Activated T-cell treated with anti-CD3 and anti-CD28 coated beads, Interleukin-2, amount 50 U/mL, for 24 hours (primary cell): ENCODE measurements around the gene SEC14L2.
"Not testable (repeated sequence)": the region's sequence is repeated elsewhere in the genome, so short reads cannot be mapped to it uniquely, and the experiment has no call there.

Experiments
- DNase-seq: peaks from one replicate; pipeline ENCODE4 v3.0.0-alpha.2; 2020
- H3K27ac Mint-ChIP-seq: 2 replicates; pipeline ENCODE4 v1.8.0; 2020; ENCODE audit warnings: mild to moderate bottlenecking, mixed read lengths
- H3K27me3 Mint-ChIP-seq: 2 replicates; pipeline ENCODE4 v1.8.0; 2020; ENCODE audit warnings: mixed read lengths
- H3K36me3 Mint-ChIP-seq: 2 replicates; pipeline ENCODE4 v1.8.0; 2020; ENCODE audit warnings: low read depth, mixed read lengths
- H3K4me1 Mint-ChIP-seq: 2 replicates; pipeline ENCODE4 v1.8.0; 2020; ENCODE audit warnings: low read depth, mixed read lengths
- H3K4me3 Mint-ChIP-seq: 2 replicates; pipeline ENCODE4 v1.8.0; 2020; ENCODE audit warnings: mild to moderate bottlenecking, moderate library complexity, mixed read lengths
- H3K9me3 Mint-ChIP-seq: 2 replicates; pipeline ENCODE4 v1.8.0; 2020; ENCODE audit warnings: mixed read lengths

Gene SEC14L2

DNA sequence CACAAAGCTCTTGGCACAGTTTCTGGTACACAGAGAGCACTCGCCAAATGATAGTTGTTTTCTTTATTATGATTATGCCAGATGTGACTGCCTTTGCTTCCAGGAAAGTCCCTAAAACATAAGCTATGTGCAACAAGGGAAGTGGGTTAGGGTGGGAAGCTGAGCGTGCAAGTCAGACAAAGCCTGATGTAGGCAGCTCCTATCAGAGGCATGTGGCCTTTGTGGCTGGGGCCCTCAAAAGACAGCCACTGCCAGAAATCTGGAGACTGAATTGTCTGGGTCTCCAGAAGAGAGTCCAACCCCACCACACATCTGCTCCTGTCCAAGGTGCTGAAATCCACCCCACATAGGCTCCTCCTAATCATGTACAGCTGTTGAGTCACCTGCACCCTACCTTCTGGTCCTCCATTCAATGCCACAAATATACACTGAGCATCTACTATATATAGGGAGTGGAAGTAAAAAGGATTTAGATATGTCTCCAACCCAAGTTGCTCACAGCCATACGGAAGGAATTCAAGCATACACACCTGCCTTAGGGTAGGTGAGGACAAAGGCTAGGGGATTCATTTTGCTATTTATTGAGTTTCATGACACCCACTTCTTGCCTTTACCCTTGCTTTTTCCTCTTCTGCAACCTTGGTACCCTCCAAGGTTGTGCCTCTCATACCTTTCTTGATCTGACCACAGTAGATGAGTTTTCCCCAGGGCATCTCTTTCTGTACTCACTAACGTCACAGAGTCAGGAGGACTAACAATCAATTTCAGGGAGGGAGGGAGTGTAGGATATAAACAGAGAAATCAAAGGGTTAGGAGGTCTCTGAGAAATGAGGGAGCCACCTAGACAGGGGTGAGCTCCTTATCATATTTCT, 62.6 kb downstream of the SEC14L2 start:
- Mint-ChIP-seq H3K4me1 (no peaks in the 10 kb centered on the region), H3K9me3 (no peaks in the 10 kb centered on the region), H3K27ac (no peak overlapping the region), H3K4me3 (no peak overlapping the region), H3K36me3 (no peaks in the 10 kb centered on the region), H3K27me3 (peaks cover 24% of the 10 kb centered on the region)
- DNase-seq: no peak

DNA sequence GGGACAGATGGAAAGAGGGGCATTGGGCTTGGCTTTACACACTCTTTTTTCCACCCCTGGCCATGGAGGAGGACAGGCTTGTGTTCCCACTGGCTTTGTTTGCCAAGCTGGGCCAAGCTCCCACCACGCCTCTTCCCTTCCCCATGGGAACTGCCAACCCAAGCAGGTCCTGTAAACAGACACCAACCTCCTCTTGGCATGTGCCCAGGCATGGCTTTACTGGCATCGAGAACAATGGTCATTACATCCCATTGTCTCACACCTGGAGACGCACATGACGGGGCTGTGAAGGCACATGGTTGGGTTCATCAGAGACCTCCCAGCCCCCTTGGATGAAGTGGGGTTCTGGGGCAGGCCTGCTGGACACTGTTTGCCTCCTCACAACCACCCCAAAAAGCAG, 63.3 kb downstream of the SEC14L2 start:
- DNase-seq: no peak
- Mint-ChIP-seq H3K4me3 (no peak overlapping the region), H3K36me3 (no peaks in the 10 kb centered on the region), H3K9me3 (no peaks in the 10 kb centered on the region), H3K4me1 (no peaks in the 10 kb centered on the region), H3K27ac (no peak overlapping the region), H3K27me3 (peaks cover 28% of the 10 kb centered on the region)

DNA sequence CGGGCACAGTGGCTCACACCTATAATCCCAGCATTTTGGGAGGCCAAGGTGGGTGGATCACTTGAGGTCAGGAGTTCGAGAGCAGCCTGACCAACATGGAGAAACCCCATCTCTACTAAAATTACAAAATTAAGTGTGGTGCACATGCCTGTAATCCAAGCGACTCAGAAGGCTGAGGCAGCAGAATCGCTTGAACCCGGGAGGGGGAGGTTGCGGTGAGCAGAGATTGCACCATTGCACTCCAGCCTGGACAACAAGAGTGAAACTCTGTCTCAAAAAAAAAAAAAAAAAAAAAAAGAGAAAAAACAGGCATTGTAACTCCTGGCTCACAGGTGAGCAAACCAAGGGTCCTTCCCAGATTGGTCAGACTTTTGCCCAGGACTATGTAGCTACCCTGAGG, 63.7 kb downstream of the SEC14L2 start:
- H3K36me3 Mint-ChIP-seq, H3K27ac Mint-ChIP-seq, H3K4me3 Mint-ChIP-seq, H3K9me3 Mint-ChIP-seq, H3K4me1 Mint-ChIP-seq, DNase-seq: not testable (repeated sequence)
- peaks cover 32% of the 10 kb centered on the region for H3K27me3 Mint-ChIP-seq

DNA sequence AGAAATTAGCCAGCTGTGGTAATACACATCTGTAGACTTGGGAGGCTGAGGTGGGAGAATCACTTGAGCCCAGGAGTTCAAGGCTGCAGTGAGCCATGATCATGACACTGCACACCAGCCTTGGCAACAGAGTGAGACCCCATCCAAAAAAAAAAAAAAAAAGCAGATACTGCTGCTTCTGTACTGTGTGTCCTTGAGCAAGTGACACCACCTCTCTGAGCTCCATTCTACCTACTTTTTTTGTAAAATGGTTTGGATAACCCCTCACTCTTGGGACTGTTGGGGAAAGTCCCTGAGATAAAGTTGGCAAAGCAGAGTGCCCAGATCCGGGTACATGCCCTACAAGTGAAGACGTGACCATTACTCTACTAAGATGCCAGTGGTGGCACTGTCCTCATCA, 72.3 kb downstream of the SEC14L2 start:
- no peaks in the 10 kb centered on the region for H3K9me3 Mint-ChIP-seq
- peaks cover 1% of the 10 kb centered on the region for H3K4me1 Mint-ChIP-seq
- no peaks in the 10 kb centered on the region for H3K36me3 Mint-ChIP-seq
- DNase-seq: no peak
- H3K27ac Mint-ChIP-seq: no peak overlapping the region
- no peak overlapping the region for H3K4me3 Mint-ChIP-seq
- peaks cover 44% of the 10 kb centered on the region for H3K27me3 Mint-ChIP-seq

DNA sequence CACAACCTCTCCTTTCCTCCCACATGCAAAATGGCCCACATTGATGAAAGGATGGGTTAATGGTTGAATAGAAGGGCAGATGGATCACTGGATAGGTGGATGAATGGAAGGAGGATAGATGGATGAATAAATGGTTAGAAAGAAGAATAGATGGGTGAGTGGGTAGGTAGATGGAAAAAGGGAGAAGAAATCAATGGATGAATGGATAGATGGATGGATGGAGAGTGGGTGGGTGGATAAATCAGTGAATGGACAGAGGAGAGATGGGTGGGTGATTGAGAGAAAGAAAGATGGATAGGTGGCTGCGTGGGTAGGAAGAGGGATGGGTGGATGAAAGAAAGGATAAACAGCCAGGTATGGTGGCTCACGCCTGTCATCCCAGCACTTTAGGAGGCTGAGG, 73.8 kb downstream of the SEC14L2 start:
- Mint-ChIP-seq H3K27me3 (peaks cover 35% of the 10 kb centered on the region), H3K36me3 (no peaks in the 10 kb centered on the region)

DNA sequence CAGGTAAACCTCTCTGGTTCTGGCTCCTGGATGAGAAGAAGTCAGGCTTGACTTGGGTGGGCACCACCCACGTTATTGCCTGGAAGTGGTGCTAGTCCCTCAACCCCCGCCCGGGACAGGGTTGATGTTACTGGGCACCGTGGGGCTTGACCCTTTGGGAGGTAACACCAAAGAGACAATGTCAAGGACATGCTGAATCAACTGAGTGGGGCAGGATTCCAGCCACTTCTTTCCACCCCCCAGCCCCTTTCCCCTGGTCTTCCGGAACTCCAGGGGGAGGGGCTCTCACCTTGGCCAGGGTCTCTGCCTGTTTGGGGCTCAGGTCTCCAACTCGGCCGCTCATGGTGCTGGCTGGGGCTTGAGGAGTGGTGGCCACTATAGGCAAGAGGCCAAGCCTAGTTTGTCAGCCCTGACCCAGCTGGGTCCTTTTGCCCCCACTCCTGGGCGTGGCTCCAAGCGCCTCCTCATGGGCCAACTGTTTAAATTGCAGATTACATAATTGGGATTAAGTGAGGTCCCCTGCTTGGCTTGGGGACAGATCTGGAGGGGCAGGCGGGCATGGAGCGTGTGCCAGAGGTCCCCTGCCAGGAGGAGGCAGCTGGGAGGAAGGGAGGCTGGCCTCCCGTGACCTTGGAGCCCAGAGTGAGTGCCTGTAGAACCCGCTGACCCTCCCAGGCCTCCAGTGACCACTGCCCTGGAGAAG, 74.9 kb downstream of the SEC14L2 start, which contains the start of gene SEC14L3:
Gene SEC14L3, minus strand, starts transcription at position 402 of the 703 bp plus-strand sequence. Its CDS starts 59 bp downstream, at position 343.
- Mint-ChIP-seq H3K4me3 (no peak within 1 kb of the TSS), H3K9me3 (no peaks in the 10 kb centered on the region), H3K36me3 (no peaks in the 10 kb centered on the region), H3K27me3 (peaks cover 30% of the 10 kb centered on the region), H3K27ac (no peak within 1 kb of the TSS), H3K4me1 (peaks cover 6% of the 10 kb centered on the region)
- no peak for DNase-seq

More for the DNA sequence above, 73.8 kb downstream of the SEC14L2 start:
- no peaks in the 10 kb centered on the region for H3K9me3 Mint-ChIP-seq
- peaks cover 6% of the 10 kb centered on the region for H3K4me1 Mint-ChIP-seq
- no peak overlapping the region for H3K27ac Mint-ChIP-seq
- DNase-seq: no peak
- no peak overlapping the region for H3K4me3 Mint-ChIP-seq

DNA sequence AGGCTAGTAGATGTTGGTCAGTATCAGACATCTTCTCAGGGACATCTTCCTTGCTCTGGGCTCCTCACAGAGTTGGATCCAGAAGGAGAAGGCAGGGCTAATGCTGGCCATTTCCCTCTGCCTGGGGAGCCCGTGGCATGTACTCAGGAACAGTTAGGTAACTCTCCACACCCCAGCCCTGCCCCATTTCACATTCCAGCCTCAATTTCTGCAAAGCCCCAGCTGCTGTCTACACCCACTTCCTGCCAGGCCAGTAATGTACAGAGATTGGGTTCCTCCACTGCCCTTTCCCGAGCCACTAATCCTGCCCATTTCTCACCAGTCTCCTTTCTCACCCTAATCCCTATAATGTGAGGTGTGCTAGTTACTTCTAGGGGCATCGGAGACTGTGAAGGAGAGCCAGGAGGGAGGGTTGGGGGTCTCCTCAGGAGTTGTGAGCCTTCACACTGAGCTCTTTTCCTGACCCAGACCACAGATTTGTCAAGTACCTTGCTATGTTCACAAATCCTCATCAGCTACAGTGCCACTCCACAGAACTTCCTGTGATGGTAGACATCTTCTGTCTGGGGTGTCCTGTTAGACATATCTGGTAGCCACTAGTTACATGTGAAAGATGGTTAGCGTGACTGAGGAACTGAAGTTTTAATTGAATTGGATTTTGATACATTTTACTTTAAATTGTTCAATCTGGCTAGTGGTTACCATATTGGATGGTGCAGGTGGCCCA, 76.3 kb downstream of the SEC14L2 start:
- H3K27ac Mint-ChIP-seq: no peak overlapping the region
- no peak overlapping the region for H3K4me3 Mint-ChIP-seq
- H3K9me3 Mint-ChIP-seq: no peaks in the 10 kb centered on the region
- peaks cover 6% of the 10 kb centered on the region for H3K4me1 Mint-ChIP-seq
- no peaks in the 10 kb centered on the region for H3K36me3 Mint-ChIP-seq
- DNase-seq: no peak
- H3K27me3 Mint-ChIP-seq: peaks cover 30% of the 10 kb centered on the region

DNA sequence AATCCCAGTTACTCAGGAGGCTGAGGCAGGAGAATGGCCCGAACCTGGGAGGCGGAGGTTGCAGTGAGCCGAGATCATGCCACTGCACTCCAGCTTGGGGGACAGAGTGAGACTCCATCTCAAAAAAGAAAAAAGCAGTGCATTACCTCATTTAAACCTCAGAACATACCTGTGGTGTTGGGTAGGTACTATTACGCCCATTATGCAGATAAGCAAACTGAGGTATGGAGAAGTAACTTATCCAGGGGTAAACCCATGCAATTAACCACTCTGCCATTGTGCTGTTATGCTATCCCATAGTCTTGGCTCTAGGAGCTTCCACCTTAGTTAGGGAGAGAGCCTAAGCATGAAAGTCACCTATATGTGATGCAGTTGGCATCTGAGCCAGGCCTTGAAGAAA, 77.3 kb downstream of the SEC14L2 start:
- Mint-ChIP-seq H3K27me3 (peaks cover 27% of the 10 kb centered on the region), H3K9me3 (no peaks in the 10 kb centered on the region), H3K4me1 (peaks cover 6% of the 10 kb centered on the region), H3K4me3 (no peak overlapping the region), H3K27ac (no peak overlapping the region), H3K36me3 (no peaks in the 10 kb centered on the region)
- DNase-seq: no peak
